Smooth muscle cell (in vitro differentiated cells): ENCODE results near the gene B4GALNT1. TPM values are rescaled to one million over a fixed set of nuclear protein-coding genes. Genes with fewer than 3 reads are reported as not detected.
"Not testable (repeated sequence)": the region's sequence is repeated elsewhere in the genome, so short reads cannot be mapped to it uniquely, and the experiment has no call there.

Experiments
- DNase-seq: peaks from one replicate; lab custom pipeline; 2025; ENCODE audit not compliant: unreplicated experiment; lab: John Stamatoyannopoulos, UW
- H2AFZ ChIP-seq: fragments of 200-600 bp; sonication (generic); 2 replicates; pipeline ENCODE4 v1.6.0; 2016; ENCODE audit warnings: antibody characterized with exemption, low read depth, mild to moderate bottlenecking
- H3F3A ChIP-seq: fragments of 200-600 bp; sonication (generic); 2 replicates; pipeline ENCODE4 v1.6.0; 2017; ENCODE audit warnings: antibody characterized with exemption, low read depth
- H3K27ac ChIP-seq: fragments of 200-600 bp; sonication (generic); 2 replicates; pipeline ENCODE4 v1.5.1; 2016; ENCODE audit warnings: low read depth, mild to moderate bottlenecking
- H3K27me3 ChIP-seq: fragments of 200-600 bp; sonication (generic); 2 replicates; pipeline ENCODE4 v1.6.1; 2016; ENCODE audit warnings: low read depth, mild to moderate bottlenecking
- H3K36me3 ChIP-seq: fragments of 200-600 bp; sonication (generic); 2 replicates; pipeline ENCODE4 v1.5.1; 2016; ENCODE audit warnings: low read depth
- H3K4me1 ChIP-seq: fragments of 200-600 bp; sonication (generic); 2 replicates; pipeline ENCODE4 v1.5.1; 2016; ENCODE audit warnings: low read depth
- H3K4me2 ChIP-seq: fragments of 200-600 bp; sonication (generic); 2 replicates; pipeline ENCODE4 v1.6.0; 2016; ENCODE audit warnings: mild to moderate bottlenecking
- H3K4me3 ChIP-seq: fragments of 200-600 bp; sonication (generic); 2 replicates; pipeline ENCODE4 v1.5.1; 2016; ENCODE audit warnings: mild to moderate bottlenecking
- H3K79me2 ChIP-seq: fragments of 200-600 bp; sonication (generic); 2 replicates; pipeline ENCODE4 v1.6.0; 2016; ENCODE audit warnings: low read depth, mild to moderate bottlenecking
- H3K9ac ChIP-seq: fragments of 200-600 bp; sonication (generic); 2 replicates; pipeline ENCODE4 v1.6.0; 2016; ENCODE audit warnings: low read depth
- H3K9me3 ChIP-seq: fragments of 200-600 bp; sonication (generic); replicated peaks from 2 replicates; pipeline ENCODE4 v1.5.1; 2016; ENCODE audit warnings: low read depth
- H4K20me1 ChIP-seq: fragments of 200-600 bp; sonication (generic); 2 replicates; pipeline ENCODE4 v1.6.0; 2016; ENCODE audit warnings: low read depth
- WGBS: methylation state at CpG from one replicate; pipeline ENCODE4 v1.1.7; 2016; ENCODE audit warnings: low lambda C conversion rate; 5-methylcytosine and 5-hydroxymethylcytosine counted together
- polyA plus RNA-seq: library from polyadenylated mRNA; unstranded; fragments of >200 nt; fragmentation: Nextera tagmentation; extraction: Ambion mirVana; gene quantifications from 2 replicates; pipeline ENCODE4 v1.2.1, GENCODE V29; 2016
- total RNA-seq: library from RNA; depleted of rRNA; stranded (reverse); fragments of >200 nt; gene quantifications from 2 replicates; pipeline ENCODE4 v1.2.3, GENCODE V29; 2014
- TF ChIP-seq, protein P1 (sequence below): fragments of 200-600 bp; sonication (generic); IDR thresholded peaks from 2 replicates; pipeline ENCODE4 v1.5.1; 2017; ENCODE audit warnings: borderline replicate concordance, mild to moderate bottlenecking, antibody characterized with exemption; ENCODE audit not compliant: insufficient read depth, poor library complexity, severe bottlenecking

B4GALNT1 gene
- total and polyA plus RNA-seq, 2 experiments from 2014 or later, result 1.8 to 5.6 TPM

DNA sequence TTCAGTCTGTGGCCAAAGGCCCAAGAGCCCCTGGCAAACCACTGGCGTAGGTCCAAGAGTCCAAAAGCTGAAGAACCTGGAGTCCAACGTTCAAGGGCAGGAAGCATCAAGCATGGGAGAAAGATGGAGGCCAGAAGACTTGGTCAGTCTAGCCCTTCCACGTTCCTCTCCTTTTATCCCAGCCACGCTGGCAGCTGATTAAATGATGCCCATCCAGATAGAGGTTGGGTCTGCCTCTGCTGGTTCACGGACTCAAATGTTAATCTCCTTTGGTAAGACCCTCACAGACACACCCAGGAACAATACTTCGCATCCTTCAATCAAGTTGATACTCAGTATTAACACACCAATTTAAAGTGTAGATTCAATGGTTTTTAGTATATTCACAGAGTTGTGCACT lies 39.8 kb upstream of the B4GALNT1 start:
- no peak overlapping the region for H2AFZ ChIP-seq
- no peaks in the 10 kb centered on the region for H3K9me3 ChIP-seq
- 85% methylated on average over 6 of the region's 6 CpGs for WGBS
- no peak overlapping the region for H3K4me2 ChIP-seq
- H3F3A ChIP-seq, result no peaks in the 10 kb centered on the region
- no peak for DNase-seq
- H4K20me1 ChIP-seq, result no peaks in the 10 kb centered on the region
- no peaks in the 10 kb centered on the region for H3K79me2 ChIP-seq
- TF ChIP-seq, protein P1, sequence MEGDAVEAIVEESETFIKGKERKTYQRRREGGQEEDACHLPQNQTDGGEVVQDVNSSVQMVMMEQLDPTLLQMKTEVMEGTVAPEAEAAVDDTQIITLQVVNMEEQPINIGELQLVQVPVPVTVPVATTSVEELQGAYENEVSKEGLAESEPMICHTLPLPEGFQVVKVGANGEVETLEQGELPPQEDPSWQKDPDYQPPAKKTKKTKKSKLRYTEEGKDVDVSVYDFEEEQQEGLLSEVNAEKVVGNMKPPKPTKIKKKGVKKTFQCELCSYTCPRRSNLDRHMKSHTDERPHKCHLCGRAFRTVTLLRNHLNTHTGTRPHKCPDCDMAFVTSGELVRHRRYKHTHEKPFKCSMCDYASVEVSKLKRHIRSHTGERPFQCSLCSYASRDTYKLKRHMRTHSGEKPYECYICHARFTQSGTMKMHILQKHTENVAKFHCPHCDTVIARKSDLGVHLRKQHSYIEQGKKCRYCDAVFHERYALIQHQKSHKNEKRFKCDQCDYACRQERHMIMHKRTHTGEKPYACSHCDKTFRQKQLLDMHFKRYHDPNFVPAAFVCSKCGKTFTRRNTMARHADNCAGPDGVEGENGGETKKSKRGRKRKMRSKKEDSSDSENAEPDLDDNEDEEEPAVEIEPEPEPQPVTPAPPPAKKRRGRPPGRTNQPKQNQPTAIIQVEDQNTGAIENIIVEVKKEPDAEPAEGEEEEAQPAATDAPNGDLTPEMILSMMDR, result no peak
- no peak overlapping the region for H3K27ac ChIP-seq
- H3K27me3 ChIP-seq, result no peaks in the 10 kb centered on the region
- H3K9ac ChIP-seq, result no peak overlapping the region
- H3K36me3 ChIP-seq, result no peaks in the 10 kb centered on the region
- H3K4me3 ChIP-seq, result no peak overlapping the region
- H3K4me1 ChIP-seq, result no peaks in the 10 kb centered on the region

DNA sequence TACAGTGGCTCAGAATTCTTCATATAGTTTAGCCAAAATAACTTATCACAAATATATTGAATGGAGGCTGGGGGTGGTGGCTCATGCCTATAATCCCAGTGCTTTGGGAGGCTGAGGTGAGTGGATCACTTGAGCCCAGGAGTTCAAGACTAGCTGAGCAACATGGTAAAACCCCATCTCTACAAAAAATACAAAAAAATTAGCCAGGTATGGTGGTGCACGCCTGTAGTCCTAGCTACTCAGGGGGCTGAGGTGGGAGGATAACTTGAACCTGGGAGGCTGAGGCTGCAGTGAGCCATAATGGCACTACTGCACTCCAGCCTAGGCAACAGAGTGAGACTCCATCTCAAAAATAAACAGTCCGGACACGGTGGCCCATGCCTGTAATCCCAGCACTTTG lies 38.8 kb upstream of the B4GALNT1 start:
- H3K9ac ChIP-seq, H3K9me3 ChIP-seq, H3K36me3 ChIP-seq, H3K27ac ChIP-seq, H3K4me1 ChIP-seq, H2AFZ ChIP-seq, H3F3A ChIP-seq, H3K4me3 ChIP-seq, H4K20me1 ChIP-seq, H3K27me3 ChIP-seq, H3K79me2 ChIP-seq, DNase-seq, H3K4me2 ChIP-seq: not testable (repeated sequence)
- 95% methylated on average over 3 of the region's 3 CpGs for WGBS

DNA sequence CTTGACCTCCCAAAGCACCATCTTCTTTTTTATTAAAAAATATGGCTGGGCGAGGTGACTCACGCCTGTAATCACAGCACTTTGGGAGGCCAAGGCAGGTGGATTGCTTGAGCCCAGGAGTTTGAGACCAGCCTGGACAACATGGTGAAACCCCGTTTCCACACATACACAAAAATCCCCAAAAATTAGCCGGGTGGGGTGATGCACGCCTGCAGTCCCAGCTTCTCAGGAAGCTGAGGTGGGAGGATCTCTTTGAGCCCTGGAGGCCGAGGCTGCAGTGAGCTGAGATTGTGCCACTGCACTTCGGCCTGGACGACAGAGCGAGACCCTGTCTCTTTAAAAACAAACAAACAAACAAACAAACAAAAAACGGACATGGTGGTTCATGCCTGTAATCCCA lies 36.7 kb upstream of the B4GALNT1 start:
- H3K27me3 ChIP-seq, H3F3A ChIP-seq, H3K9ac ChIP-seq, H3K36me3 ChIP-seq, H3K9me3 ChIP-seq, DNase-seq, H3K4me1 ChIP-seq, H3K4me3 ChIP-seq, H4K20me1 ChIP-seq, H2AFZ ChIP-seq, H3K79me2 ChIP-seq, H3K27ac ChIP-seq, H3K4me2 ChIP-seq: not testable (repeated sequence)
- WGBS, result 91% methylated on average over 10 of the region's 10 CpGs

DNA sequence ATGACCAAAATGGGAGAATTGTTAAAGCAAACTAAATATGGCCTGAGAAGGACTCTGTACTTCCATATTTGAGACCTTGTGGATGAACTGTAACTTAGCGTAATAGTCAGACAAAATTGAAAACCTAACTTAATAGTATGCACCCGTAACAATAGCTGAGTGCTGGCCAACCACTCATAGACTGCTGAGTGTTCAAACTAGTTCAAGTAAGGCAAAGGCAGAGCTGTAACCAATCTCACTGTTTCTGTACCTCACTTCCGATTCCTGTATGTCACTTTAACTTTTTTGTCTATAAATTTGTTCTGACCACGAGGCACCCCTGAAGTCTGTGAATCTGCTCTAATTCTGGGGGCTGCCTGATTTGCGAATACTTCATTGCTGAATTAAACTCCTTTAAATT lies 33.9 kb upstream of the B4GALNT1 start:
- no peak overlapping the region for H3K9ac ChIP-seq
- DNase-seq, result no peak
- 79% methylated on average over 5 of the region's 5 CpGs for WGBS

DNA sequence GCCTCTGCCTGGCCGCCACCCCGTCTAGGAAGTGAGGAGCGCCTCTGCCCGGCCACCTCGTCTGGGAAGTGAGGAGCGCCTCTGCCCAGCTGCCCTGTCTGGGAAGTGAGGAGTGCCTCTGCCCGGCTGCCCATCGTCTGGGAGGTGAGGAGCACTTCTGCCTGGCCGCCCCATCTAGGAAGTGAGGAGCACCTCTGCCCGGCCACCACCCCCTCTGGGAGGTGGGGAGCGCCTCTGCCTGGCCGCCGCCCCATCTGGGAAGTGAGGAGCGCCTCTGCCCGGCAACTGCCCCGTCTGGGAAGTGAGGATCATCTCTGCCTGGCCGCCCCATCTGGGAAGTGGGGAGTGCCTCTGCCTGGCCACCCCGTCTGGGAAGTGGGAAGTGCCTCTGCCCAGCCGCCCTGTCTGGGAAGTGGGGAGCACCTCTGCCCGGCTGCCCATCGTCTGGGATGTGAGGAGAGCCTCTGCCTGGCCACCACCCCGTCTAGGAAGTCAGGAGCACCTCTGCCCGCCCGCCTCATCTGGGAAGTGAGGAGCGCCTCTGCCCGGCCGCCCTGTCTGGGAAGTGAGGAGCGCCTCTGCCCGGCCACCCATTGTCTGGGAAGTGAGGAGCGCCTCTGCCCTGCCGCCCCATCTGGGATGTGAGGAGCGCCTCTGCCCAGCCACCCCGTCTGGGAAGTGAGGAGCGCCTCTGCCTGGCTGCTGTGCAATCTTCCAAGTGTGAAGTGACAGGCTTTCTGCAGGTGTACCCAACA lies 32.2 kb upstream of the B4GALNT1 start:
- not testable (repeated sequence) for H3K4me1 ChIP-seq, DNase-seq, H3K9ac ChIP-seq, H4K20me1 ChIP-seq, H2AFZ ChIP-seq, H3K27me3 ChIP-seq, H3K4me3 ChIP-seq, H3K4me2 ChIP-seq, H3K79me2 ChIP-seq, H3F3A ChIP-seq, H3K36me3 ChIP-seq, H3K9me3 ChIP-seq, H3K27ac ChIP-seq
- 87% methylated on average over 32 of the region's 34 CpGs for WGBS

More for the DNA sequence above, 33.9 kb upstream of the B4GALNT1 start:
- no peak overlapping the region for H3K4me2 ChIP-seq
- H3K79me2 ChIP-seq, result no peaks in the 10 kb centered on the region
- TF ChIP-seq, protein P1, result no peak
- H2AFZ ChIP-seq, result no peak overlapping the region
- H3K36me3 ChIP-seq, result no peaks in the 10 kb centered on the region
- H3K4me3 ChIP-seq, result no peak overlapping the region
- H4K20me1 ChIP-seq, result no peaks in the 10 kb centered on the region
- no peaks in the 10 kb centered on the region for H3F3A ChIP-seq
- H3K27ac ChIP-seq, result no peak overlapping the region
- H3K9me3 ChIP-seq, result no peaks in the 10 kb centered on the region
- no peaks in the 10 kb centered on the region for H3K27me3 ChIP-seq
- H3K4me1 ChIP-seq, result no peaks in the 10 kb centered on the region
